ENCODE data around the gene SLC43A1.

GRCh38 chr11:57536947-57537619, 21.6 kb upstream of the SLC43A1 start, which contains the start of gene SMTNL1:
- TF ChIP-seq ARNTL (CRISPR knock-in tag; IDR thresholded peaks at IDR 0.05; ENCODE audit: borderline replicate concordance, low read depth) = no peak
- no peak for TF ChIP-seq PATZ1 (CRISPR knock-in tag; IDR thresholded peaks at IDR 0.05; ENCODE audit: borderline replicate concordance)
- TF ChIP-seq TSHZ2 (CRISPR knock-in tag; IDR thresholded peaks at IDR 0.05) = no peak
- no peak for TF ChIP-seq GLIS3 (CRISPR knock-in tag; IDR thresholded peaks at IDR 0.05)
- TF ChIP-seq TCF4 (CRISPR knock-in tag; IDR thresholded peaks at IDR 0.05; ENCODE audit: borderline replicate concordance) = no peak
- no peak for TF ChIP-seq ZNF8 (CRISPR knock-in tag; IDR thresholded peaks at IDR 0.05)
- no peak for TF ChIP-seq ZC3H10 (CRISPR knock-in tag; IDR thresholded peaks at IDR 0.05)
- TF ChIP-seq SNAI2 (CRISPR knock-in tag; IDR thresholded peaks at IDR 0.05) = no peak
- no peak for TF ChIP-seq BACH2 (CRISPR knock-in tag; IDR thresholded peaks at IDR 0.05; ENCODE audit: borderline replicate concordance)
- TF ChIP-seq, protein P1, sequence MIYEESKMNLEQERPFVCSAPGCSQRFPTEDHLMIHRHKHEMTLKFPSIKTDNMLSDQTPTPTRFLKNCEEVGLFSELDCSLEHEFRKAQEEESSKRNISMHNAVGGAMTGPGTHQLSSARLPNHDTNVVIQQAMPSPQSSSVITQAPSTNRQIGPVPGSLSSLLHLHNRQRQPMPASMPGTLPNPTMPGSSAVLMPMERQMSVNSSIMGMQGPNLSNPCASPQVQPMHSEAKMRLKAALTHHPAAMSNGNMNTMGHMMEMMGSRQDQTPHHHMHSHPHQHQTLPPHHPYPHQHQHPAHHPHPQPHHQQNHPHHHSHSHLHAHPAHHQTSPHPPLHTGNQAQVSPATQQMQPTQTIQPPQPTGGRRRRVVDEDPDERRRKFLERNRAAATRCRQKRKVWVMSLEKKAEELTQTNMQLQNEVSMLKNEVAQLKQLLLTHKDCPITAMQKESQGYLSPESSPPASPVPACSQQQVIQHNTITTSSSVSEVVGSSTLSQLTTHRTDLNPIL (CRISPR knock-in tag; IDR thresholded peaks at IDR 0.05; ENCODE audit: low read depth) = no peak
